ENCODE measurements around the gene MSI1. TPM values are rescaled to one million over a fixed set of nuclear protein-coding genes. Genes with fewer than 3 reads are reported as not detected.

Gene MSI1
- total RNA-seq, 2 donors from 2014 or later, result 0.27 TPM; not detected in 1

DNA sequence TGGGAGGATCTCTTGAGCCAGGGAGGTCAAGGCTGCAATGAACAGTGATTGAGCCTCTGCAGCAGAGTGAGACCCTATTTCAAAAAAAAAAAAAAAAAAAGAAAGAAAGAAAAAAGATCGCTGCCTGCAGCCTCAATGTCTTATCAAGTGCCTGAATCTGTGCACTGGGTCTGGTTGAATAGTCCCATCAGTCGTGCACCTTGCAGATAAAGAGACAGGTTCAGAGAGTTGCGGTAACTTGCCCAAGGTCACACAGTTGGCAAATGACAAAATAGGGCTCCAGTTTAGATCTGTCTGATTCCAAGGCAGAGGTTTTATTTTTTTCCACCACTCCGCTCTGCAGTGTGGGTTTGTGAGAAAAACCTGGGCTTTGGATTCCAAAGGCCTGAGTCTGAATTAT lies 40.7 kb downstream of the MSI1 start:
- Histone ChIP-seq H3K9me3 (no peaks in the 10 kb centered on the region), H3K4me1 (ENCODE audit: control insufficient read depth in 1 of 2, low read depth in 2 of 2) (no peaks in the 10 kb centered on the region), H3K27me3 (replicated peaks; ENCODE audit: insufficient read depth) (no peaks in the 10 kb centered on the region), H3K4me3 (no peak overlapping the region), H3K27ac (no peak overlapping the region), H3K36me3 (no peaks in the 10 kb centered on the region)
- DNase-seq (ENCODE audit: low spot score), result no peak
- no peak for ATAC-seq (ENCODE audit: insufficient number of reproducible peaks, low FRiP score, low read depth)
- TF ChIP-seq, protein P1, sequence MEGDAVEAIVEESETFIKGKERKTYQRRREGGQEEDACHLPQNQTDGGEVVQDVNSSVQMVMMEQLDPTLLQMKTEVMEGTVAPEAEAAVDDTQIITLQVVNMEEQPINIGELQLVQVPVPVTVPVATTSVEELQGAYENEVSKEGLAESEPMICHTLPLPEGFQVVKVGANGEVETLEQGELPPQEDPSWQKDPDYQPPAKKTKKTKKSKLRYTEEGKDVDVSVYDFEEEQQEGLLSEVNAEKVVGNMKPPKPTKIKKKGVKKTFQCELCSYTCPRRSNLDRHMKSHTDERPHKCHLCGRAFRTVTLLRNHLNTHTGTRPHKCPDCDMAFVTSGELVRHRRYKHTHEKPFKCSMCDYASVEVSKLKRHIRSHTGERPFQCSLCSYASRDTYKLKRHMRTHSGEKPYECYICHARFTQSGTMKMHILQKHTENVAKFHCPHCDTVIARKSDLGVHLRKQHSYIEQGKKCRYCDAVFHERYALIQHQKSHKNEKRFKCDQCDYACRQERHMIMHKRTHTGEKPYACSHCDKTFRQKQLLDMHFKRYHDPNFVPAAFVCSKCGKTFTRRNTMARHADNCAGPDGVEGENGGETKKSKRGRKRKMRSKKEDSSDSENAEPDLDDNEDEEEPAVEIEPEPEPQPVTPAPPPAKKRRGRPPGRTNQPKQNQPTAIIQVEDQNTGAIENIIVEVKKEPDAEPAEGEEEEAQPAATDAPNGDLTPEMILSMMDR (IDR thresholded peaks at IDR 0.05), result no peak

DNA sequence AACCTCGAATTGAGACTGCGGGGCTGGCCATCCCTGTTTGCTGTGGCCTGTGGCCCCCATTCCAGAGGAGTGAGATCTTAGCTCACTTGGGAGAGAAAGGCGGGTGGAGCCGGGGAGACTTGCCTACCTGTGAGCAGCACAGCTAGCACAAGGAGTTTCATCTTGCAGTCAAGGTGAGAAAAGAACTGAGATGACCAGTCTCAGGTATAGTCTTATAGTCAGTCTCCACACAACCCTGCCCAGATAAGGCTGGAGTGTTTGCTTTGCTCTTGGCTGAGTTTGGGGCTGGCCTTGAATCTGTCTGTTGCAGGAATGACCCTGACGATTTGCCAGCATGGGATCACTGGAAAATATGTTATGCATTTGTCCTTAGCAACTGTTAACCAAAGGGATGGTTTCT lies 41.4 kb downstream of the MSI1 start, which contains the start of gene PLA2G1B:
Gene PLA2G1B (minus strand): TSS at position 187 of the 400 bp plus-strand sequence. CDS start 26 bp downstream, at position 161.
- no peaks in the 10 kb centered on the region for H3K9me3 ChIP-seq
- TF ChIP-seq, protein P1 (IDR thresholded peaks at IDR 0.05), result no peak
- no peak within 1 kb of the TSS for H3K4me3 ChIP-seq
- no peak for DNase-seq (ENCODE audit: low spot score)
- no peaks in the 10 kb centered on the region for H3K27me3 ChIP-seq (replicated peaks; ENCODE audit: insufficient read depth)
- no peaks in the 10 kb centered on the region for H3K36me3 ChIP-seq
- H3K27ac ChIP-seq, result no peak within 1 kb of the TSS
- no peak for ATAC-seq (ENCODE audit: insufficient number of reproducible peaks, low FRiP score, low read depth)
- H3K4me1 ChIP-seq (ENCODE audit: control insufficient read depth in 1 of 2, low read depth in 2 of 2), result no peaks in the 10 kb centered on the region

DNA sequence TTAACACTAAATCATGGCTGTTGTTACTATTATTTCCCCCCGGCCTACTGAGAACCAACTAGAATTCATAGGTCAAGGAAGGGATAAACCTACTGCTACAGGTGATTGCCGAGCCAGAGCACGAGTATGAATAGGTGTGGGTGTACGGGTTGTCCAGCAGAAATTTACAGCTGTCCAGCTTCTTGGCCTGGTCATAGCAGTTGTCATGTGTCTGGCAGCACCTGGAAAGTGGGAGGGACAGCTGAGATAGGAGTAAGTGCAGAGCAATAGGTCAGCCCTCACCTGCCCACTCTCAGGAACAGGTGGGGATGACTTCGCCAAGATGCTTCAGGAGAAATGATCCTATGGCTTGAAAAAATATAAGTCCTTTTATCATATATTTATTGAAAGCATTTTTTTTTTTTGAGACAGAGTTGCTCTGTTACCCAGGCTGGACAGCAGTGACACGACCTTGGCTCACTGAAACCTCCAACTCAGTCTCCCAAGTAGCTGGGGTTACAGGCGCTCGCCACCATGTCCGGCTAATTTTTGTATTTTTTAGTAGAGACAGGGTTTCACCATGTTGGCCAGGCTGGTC lies 44.0 kb downstream of the MSI1 start:
- ATAC-seq (ENCODE audit: insufficient number of reproducible peaks, low FRiP score, low read depth) (no peak), DNase-seq (ENCODE audit: low spot score) (no peak)
- TF ChIP-seq, protein P1 (IDR thresholded peaks at IDR 0.05), result no peak
- Histone ChIP-seq H3K9me3 (no peaks in the 10 kb centered on the region), H3K36me3 (no peaks in the 10 kb centered on the region), H3K4me1 (ENCODE audit: control insufficient read depth in 1 of 2, low read depth in 2 of 2) (no peaks in the 10 kb centered on the region), H3K4me3 (no peak overlapping the region), H3K27ac (no peak overlapping the region), H3K27me3 (replicated peaks; ENCODE audit: insufficient read depth) (no peaks in the 10 kb centered on the region)

DNA sequence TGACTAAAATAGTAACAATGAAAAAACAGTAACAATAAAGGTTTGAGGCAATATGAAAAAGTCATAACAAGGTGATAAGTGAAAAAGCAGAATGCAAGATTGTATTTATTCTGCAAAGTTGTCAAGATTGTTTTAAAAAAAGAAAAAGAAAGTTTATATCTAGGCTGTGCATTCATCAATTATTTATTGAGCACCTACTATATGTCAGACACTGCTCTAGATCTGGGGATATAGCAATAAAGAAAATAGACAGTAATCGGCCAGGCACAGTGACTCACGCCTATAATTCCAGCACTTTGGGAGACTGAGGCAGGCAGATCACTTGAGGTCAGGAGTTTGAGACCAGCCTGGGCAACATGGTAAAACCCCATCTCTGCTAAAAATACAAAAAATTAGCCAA lies 45.2 kb downstream of the MSI1 start:
- Histone ChIP-seq H3K27me3 (replicated peaks; ENCODE audit: insufficient read depth) (no peaks in the 10 kb centered on the region), H3K4me1 (ENCODE audit: control insufficient read depth in 1 of 2, low read depth in 2 of 2) (no peaks in the 10 kb centered on the region), H3K4me3 (no peak overlapping the region), H3K9me3 (no peaks in the 10 kb centered on the region), H3K27ac (no peak overlapping the region), H3K36me3 (no peaks in the 10 kb centered on the region)
- no peak for ATAC-seq (ENCODE audit: insufficient number of reproducible peaks, low FRiP score, low read depth)
- TF ChIP-seq, protein P1 (IDR thresholded peaks at IDR 0.05), result no peak
- DNase-seq (ENCODE audit: low spot score), result no peak

DNA sequence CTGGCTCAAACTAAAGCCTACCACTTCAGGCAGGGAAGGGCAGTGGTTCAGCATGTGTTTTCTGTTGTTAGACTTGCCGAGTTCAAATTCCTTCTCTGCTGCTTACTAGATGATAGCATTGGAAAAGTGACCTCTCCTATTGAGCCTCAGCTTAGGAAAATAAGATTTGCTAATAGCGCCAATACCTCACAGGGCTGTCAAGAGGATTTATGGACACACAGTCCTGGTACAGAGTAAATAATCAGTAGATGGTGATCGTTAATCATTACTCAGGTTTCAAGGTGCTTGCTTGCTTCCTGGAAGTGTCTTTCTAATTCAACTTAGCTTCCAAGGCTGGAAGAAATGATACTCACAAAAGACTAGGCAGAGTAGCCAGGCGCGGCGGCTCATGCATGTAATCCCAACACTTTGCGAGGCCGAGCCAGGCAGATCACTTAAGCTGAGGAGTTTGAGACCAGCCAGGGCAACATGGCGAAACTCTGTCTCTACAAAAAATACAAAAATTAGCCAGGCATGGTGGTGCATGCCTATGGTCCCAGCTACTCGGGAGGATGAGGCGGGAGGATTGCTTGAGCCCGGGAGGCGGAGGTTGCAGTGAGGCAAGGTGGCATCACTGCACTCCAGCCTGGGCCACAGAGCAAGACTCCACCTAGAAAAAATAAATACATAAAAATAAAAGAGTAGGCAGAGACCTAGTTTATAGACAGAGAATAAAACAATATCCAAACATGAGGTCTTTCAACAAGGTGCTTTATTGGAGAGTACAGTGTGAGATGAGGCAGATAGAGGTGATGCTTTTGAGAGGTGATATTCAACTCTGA lies 47.4 kb downstream of the MSI1 start:
- DNase-seq (ENCODE audit: low spot score), result no peak
- ATAC-seq (ENCODE audit: insufficient number of reproducible peaks, low FRiP score, low read depth), result no peak
- H3K4me3 ChIP-seq, result no peak overlapping the region

More for the DNA sequence above, 47.4 kb downstream of the MSI1 start:
- Histone ChIP-seq H3K27me3 (replicated peaks; ENCODE audit: insufficient read depth) (no peaks in the 10 kb centered on the region), H3K27ac (no peak overlapping the region), H3K36me3 (no peaks in the 10 kb centered on the region), H3K4me1 (ENCODE audit: control insufficient read depth in 1 of 2, low read depth in 2 of 2) (peaks cover 3 to 5% of the 10 kb centered on the region in 2 donors), H3K9me3 (no peaks in the 10 kb centered on the region)
- TF ChIP-seq, protein P1 (IDR thresholded peaks at IDR 0.05), result no peak

Measured in thoracic aorta (tissue), 2 donors.